GM19328 (cell line): Measurements from ENCODE around the gene RPS6KB1.
A peak's percentile ranks its signal among the peaks of the same experiment; 100 is the strongest.
"Not testable (repeated sequence)": the region's sequence is repeated elsewhere in the genome, so short reads cannot be mapped to it uniquely, and the experiment has no call there.

Experiments
- ATAC-seq: cut with Tn5 transposase; IDR thresholded peaks from one replicate; pipeline ENCODE4 v1.9.1; 2021; ENCODE audit warnings: mild to moderate bottlenecking, moderate library complexity; ENCODE audit not compliant: unreplicated experiment

The RPS6KB1 gene

GRCh38 chr17:59892924-59893675, at the start of gene RPS6KB1, which contains the start of gene TUBD1:
RPS6KB1 (plus strand) TSS chr17:59893121; CDS start chr17:59893185, 64 bp downstream.
TUBD1 (minus strand) TSS chr17:59892943; CDS start chr17:59891002, 1,941 bp downstream.
- ATAC-seq = peak; percentile 77

GRCh38 chr17:59844884-59845594, 47.9 kb upstream of the RPS6KB1 start:
- no peak for ATAC-seq

GRCh38 chr17:59845595-59846393, 47.1 kb upstream of the RPS6KB1 start:
- ATAC-seq = no peak

GRCh38 chr17:59846394-59847165, 46.3 kb upstream of the RPS6KB1 start:
- ATAC-seq = no peak

- ATAC-seq = no peak
Measured at GRCh38 chr17:59848385-59848668, 44.6 kb upstream of the RPS6KB1 start.

GRCh38 chr17:59848778-59849177, 44.1 kb upstream of the RPS6KB1 start:
- ATAC-seq = peak; percentile 42

- not testable (repeated sequence) for ATAC-seq
Measured at GRCh38 chr17:59850311-59850710, 42.6 kb upstream of the RPS6KB1 start.

GRCh38 chr17:59851439-59852375, 41.2 kb upstream of the RPS6KB1 start:
- no peak for ATAC-seq

- ATAC-seq = not testable (repeated sequence)
Measured at GRCh38 chr17:59852847-59853167, 40.1 kb upstream of the RPS6KB1 start.

GRCh38 chr17:59853168-59853918, 39.6 kb upstream of the RPS6KB1 start:
- ATAC-seq = no peak

- ATAC-seq = not testable (repeated sequence)
Measured at GRCh38 chr17:59853919-59854729, 38.8 kb upstream of the RPS6KB1 start.

- ATAC-seq = no peak
Measured at GRCh38 chr17:59856859-59857794, 35.8 kb upstream of the RPS6KB1 start.

GRCh38 chr17:59858167-59858816, 34.6 kb upstream of the RPS6KB1 start:
- no peak for ATAC-seq

GRCh38 chr17:59858932-59859331, 34.0 kb upstream of the RPS6KB1 start:
- ATAC-seq = no peak

GRCh38 chr17:59859444-59860025, 33.4 kb upstream of the RPS6KB1 start:
- ATAC-seq = no peak

- ATAC-seq = no peak
Measured at GRCh38 chr17:59863616-59864015, 29.3 kb upstream of the RPS6KB1 start.

- no peak for ATAC-seq
Measured at GRCh38 chr17:59869941-59870218, 23.0 kb upstream of the RPS6KB1 start.
